Umbilical cord (tissue), 2 donors: ENCODE measurements around the gene KLF7. TPM values are rescaled to one million over a fixed set of nuclear protein-coding genes. Genes with fewer than 3 reads are reported as not detected.

Source experiments
- DNase-seq: peaks from one replicate; pipeline ENCODE4 v3.0.0-alpha.2; 2015; ENCODE audit warnings: low spot score
- total RNA-seq: library from RNA; depleted of rRNA; stranded (reverse); fragments of >200 nt; gene quantifications from one replicate; pipeline ENCODE4 v1.2.3, GENCODE V29; 2014; ENCODE audit warnings: low replicate concordance; ENCODE audit not compliant: insufficient read depth

KLF7 gene
- total RNA-seq, 1 donor from 2014 or later: 29.1 TPM

DNA sequence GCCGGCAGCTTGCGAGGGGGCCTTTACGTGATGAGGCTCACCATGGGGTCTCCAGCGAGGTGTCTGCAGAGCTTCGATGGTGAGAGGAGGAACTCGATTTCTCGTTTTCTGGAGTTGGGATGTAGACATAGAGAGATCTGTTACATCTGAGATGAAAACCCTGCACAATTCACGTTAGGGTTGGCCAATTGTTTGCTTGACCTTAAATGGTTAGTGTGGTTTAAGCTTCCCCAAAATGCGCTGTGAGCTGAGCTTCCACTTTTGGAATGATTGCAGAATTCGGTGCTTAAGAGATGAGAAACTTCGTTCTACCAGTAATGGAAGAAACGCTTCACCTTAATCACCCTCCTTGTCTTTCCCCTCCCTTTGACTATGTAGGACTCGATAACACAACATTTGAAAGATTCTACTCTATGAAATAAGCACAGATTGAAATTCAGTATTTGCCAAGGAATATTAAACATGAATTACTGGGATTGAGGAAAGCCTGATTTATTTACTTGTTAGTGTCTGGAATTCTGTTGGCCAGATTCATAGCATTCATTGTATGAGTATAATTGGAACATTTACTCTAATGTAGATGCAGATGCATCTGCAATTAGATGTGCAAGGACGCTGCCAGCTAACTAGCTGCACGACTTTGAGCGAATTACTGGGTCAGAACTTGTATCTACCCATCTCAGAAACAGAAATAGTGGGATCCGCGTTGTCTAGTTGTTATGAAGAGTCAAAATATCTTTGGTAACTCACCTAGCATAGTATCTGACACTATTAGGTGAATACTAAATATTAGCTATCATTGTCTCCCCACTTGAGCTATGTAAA lies 1.6 kb upstream of the KLF7 start:
- DNase-seq: peak; percentile 79

DNA sequence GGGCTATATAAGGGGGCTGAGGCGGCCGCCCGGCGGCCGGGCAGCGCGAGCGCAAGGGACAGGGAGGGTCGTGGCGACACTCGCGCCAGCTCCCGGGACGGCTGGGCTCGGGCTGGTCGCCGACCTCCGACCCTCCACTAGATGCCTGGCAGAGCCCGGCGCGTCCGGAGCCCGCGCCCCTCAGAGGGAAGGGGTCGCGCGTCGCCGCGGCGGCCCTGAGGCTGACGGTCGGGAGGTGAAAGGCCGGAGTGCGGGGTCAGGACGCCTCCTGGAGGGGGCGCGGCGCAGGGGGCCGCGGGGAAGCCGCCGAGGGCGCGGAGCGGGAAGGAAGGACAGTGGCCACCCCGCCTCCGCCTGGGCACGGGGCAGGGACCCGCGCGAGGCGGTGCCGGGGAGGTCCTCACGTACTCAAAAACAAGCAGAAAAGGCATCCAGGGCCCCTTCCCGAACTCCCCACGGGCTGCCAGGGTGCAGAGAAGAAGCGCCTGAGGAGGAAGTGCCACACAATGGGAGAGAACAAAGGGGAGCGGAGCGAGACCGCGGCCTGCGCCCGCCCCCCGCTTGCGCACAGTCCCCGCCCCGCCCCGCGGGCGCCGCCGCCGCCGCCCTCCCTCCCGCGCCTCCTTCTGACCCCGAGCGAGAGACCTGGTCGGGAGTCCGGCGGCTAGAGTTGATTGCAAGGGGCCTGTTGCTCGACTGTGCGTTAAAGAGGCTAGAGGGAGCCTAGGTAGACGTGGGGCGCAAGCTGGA lies 776 bp upstream of the KLF7 start:
- DNase-seq: peak; percentile 80

DNA sequence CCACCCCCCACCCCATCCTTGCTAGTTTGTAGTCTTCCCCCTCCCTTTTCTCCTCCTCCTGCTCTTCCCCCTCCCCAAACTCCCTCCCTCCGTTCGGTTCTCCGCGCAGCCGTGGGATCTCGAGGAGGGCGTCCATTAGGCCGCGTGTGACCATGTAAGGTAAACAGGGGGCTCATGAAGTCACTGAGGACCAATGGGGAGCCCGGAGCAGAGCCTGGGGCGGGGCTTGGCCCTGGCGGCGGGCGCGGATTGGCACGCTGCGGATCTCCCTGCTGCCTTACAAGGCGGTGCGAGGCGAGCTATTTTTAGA lies 246 bp upstream of the KLF7 start:
- DNase-seq: peak; percentile 100

DNA sequence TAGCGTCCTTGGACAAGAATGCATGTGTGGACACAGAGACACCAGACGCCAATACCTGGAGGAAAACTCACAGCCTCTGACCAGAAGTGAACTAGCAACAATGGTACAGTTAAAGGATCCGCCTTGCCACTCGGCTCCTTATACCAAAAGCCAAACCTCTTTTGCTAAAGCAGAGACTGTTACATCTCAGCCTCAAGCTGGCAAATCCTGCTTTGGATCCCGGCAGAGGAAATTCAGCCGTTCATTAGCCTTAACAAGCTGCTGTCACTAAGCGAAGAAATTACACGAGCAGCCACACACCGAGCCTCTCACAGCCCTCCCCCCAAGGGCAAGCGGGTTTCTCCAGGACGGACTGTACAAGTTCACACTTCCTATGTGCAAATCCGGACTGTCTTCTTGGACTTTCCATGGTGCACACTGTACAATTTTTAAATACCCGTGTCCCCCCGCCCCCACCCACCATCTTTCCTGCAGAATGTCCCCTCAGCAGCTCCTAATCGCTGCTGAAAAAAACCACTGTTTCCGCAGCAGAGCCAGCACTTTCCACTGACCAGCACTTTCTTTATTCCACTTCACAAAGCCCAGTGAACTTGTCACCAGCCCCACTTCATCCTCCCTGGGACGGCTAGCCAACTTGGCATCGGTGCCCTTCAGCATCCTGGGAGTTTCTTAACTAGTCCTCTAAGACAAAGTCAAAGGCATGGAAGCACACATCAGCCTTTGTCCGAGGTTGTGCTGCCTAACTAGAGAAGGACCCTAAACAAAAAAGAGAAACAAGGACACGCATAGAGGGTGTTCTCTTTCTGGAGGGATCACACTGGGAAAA lies 1.5 kb downstream of the KLF7 start:
- DNase-seq: peak; percentile 68

DNA sequence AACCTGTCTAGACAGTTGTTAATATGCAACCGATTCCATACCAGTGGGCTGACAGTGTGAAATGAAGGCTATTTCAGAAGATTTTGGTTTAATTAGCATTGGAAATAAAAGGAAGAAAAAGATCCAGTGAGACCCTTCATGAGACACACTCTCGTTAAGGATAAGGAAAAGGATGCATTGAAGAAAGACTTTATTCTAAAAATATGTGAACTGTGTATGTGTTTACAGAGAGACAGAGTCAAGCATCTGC lies 2.1 kb downstream of the KLF7 start:
- no peak for DNase-seq

DNA sequence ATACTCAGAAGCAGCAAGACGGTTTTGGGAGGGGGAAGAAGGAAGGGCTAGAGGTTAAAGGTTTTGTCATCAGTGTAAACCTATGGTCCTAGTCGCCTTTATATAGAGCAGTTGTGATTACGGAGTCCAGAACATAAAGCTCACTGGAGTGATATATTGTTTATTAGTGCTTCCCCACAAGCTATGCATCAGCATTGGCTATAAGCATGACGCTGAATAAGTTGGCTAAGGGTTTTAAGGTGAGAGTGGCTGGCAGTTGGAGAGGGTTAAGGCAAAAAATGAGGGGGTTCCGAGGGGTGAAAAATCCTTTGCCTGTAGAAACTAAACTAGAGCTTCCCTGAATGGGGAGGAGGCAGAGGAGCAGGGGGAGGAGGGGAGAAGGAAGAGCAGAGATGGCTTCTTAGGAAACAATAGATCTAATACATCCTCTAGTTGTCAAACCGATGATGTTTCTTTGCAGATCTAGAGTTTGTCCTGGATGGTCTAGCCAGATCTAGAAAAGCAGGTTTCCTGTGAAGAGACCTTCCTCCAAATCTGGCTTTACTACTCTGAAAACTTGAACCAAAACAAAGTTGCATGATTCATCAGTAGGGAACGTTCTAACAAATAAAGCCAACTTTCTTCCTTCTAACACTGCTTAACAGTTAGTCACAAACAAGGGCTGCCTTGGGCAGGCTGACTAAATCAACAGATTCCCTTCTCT lies 2.5 kb downstream of the KLF7 start:
- peak; percentile 88 for DNase-seq

DNA sequence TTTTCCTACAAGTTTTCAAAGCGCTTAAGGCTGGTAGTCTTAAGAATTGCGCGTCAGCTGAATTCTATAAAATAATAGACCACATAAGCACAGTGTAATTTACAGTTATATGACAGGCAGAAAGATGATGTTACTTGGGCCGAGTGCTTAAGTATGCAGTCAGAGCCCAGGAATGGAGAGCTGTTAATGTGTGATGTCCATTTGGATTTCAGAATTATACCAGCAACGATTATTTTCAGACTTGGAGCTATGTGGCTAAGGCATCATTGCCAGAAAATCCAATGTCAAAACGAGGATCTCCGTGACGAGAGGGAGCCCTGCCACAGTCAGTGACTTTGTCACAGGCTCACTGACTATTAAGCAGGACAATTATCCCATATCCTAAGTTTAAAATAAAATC lies 3.4 kb downstream of the KLF7 start:
- peak; percentile 73 for DNase-seq

DNA sequence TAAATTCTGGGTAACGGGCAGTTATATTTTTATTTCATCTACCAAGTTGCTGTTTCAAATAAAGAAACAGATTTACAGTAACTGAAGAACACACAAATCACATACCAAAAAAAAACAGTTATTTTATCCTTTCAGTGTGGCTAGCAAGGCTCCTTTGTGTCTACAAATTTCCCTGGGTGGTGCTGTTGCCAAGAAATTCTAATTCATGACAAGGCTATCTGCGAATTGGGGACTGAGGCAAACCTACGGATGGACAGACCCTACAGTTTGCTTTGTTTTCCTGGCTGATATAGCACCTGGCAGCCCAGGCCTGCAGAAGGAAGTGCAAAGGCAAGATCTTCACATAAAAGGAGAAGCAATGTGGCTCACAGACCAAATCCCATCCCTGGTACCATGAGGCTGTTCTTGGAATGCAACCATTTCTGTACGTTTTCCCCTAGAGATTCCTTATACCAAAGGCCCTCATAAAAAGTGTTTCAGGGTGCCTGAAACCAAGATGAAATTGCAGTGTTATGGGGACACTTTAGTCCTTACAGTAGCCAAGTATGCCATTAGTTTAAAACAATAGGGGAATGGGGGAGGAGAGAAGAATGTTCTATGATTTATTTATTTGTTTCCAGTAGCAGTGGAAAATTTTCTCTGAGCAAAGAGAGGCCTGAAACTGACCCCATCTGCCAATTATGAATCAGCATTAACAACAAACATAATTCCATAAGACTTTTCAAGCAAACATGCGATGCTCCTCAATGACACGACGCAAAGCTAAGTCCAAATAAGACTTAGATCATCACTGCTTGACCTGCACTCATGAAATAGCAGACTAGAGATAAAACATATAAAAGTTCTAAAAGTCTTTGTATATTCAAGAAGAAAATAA lies 4.3 kb downstream of the KLF7 start:
- DNase-seq: peak; percentile 36

DNA sequence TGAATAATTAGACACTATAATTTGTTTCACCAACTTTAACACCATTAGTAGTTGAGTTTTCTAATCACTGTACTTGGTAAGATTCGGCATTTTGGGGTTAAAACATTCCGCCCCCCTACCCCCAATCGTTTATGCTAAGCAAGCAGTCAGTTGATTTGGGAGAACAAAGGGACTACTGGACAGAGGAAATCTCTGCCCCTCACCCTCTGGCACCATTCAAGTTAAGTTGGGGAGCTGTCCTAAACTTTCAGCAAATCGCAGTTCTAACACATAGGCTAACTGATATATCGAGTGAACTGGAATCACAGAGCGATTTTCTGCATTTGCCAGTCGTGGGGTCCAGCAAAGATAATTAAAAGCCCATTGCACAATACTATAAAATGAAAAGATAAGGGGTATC lies 5.6 kb downstream of the KLF7 start:
- DNase-seq: no peak

DNA sequence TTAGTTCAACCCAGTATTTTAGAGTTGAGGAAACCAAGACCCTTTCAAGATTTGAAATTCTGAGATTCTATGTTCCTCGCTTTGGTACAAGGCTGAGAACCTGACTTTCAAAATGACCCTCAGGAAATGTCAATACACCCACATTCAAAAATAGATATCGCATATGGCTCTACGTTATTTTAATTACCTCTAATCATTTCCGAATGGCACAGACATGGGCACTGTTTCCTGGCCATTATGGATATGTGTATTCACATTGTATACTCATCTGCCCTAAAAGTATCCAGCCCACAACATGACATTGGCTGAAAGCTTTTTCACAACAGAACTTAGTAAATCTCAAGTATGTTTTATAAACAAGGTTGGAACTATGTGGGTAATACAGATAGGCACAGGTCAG lies 6.7 kb downstream of the KLF7 start:
- DNase-seq: no peak

DNA sequence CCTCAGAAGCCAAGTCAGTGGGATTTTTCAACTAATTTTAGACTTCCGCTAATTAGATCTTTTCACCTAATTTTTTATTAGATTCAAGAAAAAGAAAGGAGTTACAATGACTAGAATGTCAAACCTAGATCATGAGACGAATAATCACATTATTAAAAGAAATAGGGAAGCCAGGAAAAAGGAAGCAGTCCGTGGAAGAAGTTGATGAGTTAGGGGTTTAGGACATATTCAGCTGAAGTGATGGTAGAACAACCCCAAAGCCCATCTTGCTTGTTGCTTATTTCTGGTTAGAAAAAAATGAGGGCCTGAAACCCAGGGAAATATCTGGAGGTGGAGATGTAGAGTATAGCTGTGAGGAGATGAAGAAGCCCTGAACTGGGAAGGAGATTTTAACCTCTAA lies 8.0 kb downstream of the KLF7 start:
- DNase-seq: no peak

DNA sequence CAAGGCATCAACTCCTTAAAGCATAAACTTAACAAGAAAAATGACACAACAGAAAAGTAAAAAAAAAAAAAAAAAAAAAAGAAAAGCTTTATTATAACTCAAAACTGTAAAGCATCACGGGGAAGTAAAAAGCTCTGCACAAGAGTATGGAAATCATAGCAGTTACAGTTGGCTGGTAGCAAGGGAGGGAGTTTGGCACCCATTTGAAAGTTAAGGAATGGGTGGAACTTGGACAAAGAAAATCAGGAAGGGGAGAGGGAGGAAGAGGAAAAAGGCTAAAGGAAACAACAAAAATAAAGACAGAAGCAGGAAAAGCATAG lies 8.6 kb downstream of the KLF7 start:
- DNase-seq: no peak

DNA sequence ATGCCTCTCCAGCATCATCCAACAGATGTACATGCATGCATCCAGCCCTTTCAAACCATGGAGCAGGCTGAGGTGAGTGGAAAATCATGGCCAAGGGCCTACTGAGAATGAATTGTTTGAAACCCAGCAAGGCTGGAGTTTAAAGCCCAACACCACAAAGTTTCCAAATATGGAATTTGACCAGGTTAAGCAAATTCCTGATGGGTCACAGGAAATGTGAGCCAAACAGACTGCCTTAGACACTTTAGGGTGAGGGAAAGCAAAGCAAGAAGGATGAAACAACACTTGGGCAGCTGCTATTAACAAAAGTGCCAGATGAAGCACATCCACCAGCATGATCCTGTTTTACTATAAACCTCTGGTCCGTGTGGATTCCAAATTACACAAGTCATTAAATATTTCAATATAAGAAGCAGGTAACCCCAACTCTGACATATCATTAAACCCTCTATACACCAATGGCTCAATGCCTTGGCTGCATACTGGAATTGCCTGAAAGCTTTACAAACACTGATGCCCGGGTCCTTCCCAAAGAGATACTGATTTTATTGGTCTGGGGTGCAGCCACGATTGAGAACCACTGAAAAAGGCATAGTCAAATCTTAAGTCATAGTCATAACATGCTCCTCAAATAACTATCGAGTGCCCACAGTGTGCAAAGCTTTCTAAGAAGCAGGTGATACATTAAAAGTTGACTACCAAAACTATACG lies 9.1 kb downstream of the KLF7 start:
- no peak for DNase-seq

DNA sequence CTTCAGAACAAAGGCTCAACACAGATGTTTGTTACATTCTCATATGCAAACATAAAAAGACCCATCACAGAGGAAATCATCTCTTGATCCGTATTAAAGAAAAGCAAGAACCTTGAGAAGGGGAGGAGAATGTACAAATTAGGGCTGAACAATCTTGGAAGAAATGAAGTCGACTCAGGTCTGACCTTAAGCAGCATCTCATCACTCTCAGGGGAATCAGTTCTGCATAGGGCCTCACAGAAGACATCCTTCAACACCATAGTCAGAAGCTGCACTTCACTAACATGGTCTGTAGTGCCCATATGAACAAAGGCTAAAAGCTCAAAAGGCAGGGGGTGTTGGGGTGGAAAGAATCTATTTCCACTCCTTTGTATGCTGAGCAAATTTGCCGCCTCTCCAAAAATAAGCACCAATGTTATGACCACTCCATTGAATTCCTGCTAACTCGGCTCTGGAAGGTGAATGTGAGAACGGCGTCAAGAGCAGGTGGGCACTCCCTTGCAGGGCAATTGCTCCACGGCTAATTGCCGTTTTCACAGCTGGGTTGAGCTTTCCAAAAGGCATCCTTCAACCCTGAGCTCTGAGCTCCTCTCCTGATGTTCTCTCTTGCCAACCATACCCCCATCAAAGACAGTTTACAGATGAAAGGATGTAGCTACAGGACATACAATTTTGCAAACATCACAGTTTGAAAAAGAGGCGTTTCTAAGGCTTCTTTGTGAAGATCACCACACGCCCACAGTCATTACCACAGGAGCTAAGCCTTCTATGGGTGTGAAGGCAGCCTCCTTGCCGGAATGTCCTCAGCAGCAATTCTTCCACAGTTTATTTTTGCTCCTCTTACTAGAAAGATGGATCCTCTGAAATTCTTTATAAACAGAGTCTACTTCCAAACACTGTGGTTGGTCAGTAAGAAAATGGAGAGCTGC lies 10.0 kb downstream of the KLF7 start:
- no peak for DNase-seq

DNA sequence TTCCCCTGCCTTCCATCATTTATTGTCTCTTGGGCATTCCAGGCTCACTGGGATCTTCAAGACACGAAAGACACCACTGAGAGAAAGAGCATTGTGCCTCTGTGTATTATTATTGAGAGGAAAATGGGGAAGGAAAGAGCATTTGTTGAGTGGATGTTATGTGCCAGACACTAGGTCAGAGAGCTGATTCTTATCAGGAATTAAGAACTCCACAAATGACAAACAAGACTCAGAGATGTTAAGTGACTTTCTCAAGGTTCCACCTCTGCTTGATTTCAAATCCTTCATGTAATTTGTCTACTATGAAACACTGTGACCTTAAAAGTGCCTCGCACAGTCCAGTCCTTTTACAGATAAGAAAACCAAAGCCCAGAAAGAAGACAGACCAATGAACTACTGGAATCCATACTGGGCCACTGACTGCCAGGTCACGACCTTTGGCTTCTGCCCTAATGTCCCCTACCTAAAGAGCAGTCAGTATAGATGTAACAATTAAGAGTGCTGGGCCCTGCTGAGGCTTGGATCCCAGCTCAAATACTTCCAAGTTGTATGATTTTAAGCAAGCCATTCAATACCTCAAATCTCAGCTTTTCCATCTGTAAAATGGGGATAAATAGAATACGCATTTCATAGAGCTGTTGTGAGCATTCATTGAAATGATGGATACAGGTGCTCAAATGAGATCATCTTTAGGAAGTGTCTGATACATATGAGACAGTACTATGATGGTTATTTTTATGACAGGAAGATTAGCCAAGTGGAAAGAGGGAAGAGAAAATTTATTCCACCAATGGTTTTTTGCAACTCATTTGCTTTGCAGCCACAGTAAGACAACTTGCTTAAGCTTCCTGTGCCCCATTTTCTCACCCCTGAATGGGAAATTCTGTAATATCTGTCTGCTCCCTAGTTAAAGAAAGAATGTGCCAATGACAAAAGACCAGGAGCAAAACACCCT lies 10.9 kb downstream of the KLF7 start:
- DNase-seq: no peak

DNA sequence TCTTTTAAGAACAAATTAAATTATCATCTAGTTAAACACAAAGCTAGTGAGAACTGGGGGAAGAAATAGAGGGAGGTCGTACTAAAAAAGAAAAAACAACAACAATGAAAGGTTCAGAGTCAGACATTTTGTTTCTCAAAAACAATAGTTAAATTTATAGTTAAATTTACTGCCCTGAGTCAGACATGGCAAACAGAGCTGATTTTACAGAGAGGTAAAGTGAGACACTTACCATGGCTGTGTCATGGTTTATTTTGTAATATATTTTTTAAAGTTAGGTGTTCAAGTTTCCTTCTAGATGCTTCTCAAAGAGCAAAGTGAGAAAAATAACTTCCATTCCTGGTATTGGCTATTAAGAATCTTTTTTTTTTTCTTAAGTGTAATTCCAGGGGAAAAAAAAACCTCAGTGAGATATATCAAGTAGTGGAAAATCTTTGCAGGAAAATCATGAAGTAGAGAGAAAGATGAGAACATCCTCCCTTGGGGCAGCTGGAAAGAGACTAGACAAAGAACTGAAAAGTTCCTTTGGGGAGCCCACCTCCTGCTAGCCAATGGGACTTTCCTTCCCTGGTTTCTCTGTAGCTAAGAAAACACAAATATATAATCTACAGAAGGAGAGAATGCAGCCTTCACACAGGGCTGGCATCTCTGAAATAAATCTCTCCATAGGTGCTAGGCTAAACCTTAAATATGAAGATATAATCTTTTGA lies 12.3 kb downstream of the KLF7 start:
- DNase-seq: no peak

DNA sequence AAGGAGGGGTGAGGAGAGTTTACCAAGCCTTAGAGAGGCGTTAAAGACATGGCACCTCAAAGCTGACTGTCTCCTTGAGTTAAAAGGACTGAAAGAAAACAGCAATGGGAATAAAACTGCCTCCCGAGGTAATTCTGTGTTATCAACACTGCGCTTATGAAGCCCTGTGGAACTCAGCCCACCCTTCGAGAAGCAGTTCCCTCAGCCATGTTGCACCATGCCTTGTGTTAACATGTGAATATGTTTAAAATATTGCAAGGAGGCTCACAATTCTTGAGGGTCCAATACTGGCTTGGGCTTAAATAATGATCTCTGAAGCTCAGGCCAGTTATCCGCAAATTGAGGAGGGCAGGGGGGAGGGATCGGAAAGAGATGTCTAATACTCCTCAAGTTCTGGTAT lies 14.7 kb downstream of the KLF7 start:
- no peak for DNase-seq

DNA sequence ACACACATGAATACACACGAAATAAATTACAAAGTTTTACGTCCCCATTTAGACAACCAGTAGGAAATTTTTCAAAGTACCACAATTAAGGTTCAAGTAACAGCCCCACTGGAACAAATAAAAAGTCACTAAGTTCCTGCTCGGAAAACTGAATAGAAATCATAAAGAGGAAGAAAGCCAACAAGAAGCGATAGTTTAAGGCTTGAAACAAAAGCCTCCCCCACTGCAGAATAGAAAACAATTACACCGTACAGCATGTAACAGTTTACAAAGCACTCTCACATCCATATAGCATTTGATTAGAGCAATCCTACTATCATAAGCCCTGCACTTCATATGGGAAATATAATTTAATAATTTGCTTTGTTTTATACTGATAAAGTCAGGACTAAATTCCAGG lies 15.5 kb downstream of the KLF7 start:
- DNase-seq: no peak
